HG03103 (cell line): ENCODE data around the gene CEP41.

Source experiments
- ATAC-seq: cut with Tn5 transposase; IDR thresholded peaks from one replicate; pipeline ENCODE4 v1.9.1; 2021; ENCODE audit warnings: low read depth; ENCODE audit not compliant: unreplicated experiment

The CEP41 gene

GRCh38 chr7:130421684-130422083 lies 19.1 kb downstream of the CEP41 start:
- ATAC-seq: peak; percentile 53

GRCh38 chr7:130420943-130421578 lies 19.8 kb downstream of the CEP41 start:
- no peak for ATAC-seq

- no peak for ATAC-seq
Observed at GRCh38 chr7:130419658-130420057, 21.2 kb downstream of the CEP41 start.

GRCh38 chr7:130418306-130418705 lies 22.5 kb downstream of the CEP41 start:
- no peak for ATAC-seq

- no peak for ATAC-seq
Observed at GRCh38 chr7:130417213-130417612, 23.6 kb downstream of the CEP41 start.

- ATAC-seq: no peak
Observed at GRCh38 chr7:130415006-130415405, 25.8 kb downstream of the CEP41 start.

GRCh38 chr7:130413201-130413600 lies 27.6 kb downstream of the CEP41 start:
- ATAC-seq: no peak

- ATAC-seq: no peak
Observed at GRCh38 chr7:130410868-130411541, 29.8 kb downstream of the CEP41 start.

GRCh38 chr7:130409712-130410072 lies 31.1 kb downstream of the CEP41 start:
- ATAC-seq: no peak

- ATAC-seq: no peak
Observed at GRCh38 chr7:130409067-130409711, 31.6 kb downstream of the CEP41 start.

GRCh38 chr7:130405003-130405402 lies 35.8 kb downstream of the CEP41 start:
- no peak for ATAC-seq

- no peak for ATAC-seq
Observed at GRCh38 chr7:130401578-130401977, 39.2 kb downstream of the CEP41 start.

GRCh38 chr7:130401101-130401500 lies 39.7 kb downstream of the CEP41 start:
- no peak for ATAC-seq

- ATAC-seq: no peak
Observed at GRCh38 chr7:130400120-130400572, 40.7 kb downstream of the CEP41 start.

GRCh38 chr7:130398526-130399090 lies 42.2 kb downstream of the CEP41 start:
- no peak for ATAC-seq

GRCh38 chr7:130397758-130398073 lies 43.1 kb downstream of the CEP41 start:
- no peak for ATAC-seq

- no peak for ATAC-seq
Observed at GRCh38 chr7:130397051-130397757, 43.6 kb downstream of the CEP41 start.

- ATAC-seq: no peak
Observed at GRCh38 chr7:130396109-130396508, 44.7 kb downstream of the CEP41 start.

GRCh38 chr7:130395421-130395820 lies 45.4 kb downstream of the CEP41 start:
- no peak for ATAC-seq

GRCh38 chr7:130394421-130395195 lies 46.2 kb downstream of the CEP41 start:
- ATAC-seq: no peak
